ENCODE data around the gene MIDN.

GRCh38 chr19:1211494-1212234 is 36.7 kb upstream of the MIDN start:
- TF ChIP-seq CTCF (IDR thresholded peaks at IDR 0.05; ENCODE audit: low read length) (no peak), EZH2 (IDR thresholded peaks at IDR 0.05; ENCODE audit: borderline replicate concordance, low read length) (no peak)
